Neural crest cell (in vitro differentiated cells): ENCODE measurements around the gene MARK2. TPM values are rescaled to one million over a fixed set of nuclear protein-coding genes. Genes with fewer than 3 reads are reported as not detected.
A peak's percentile ranks its signal among the peaks of the same experiment; 100 is the strongest.

Source experiments
- DNase-seq: peaks from one replicate; pipeline ENCODE4 v3.0.0; 2021; ENCODE audit warnings: low read depth, mixed read lengths, low spot score
- H3K27ac Mint-ChIP-seq: one replicate; pipeline ENCODE4 v1.8.0; 2021; ENCODE audit warnings: mild to moderate bottlenecking, mixed read lengths; ENCODE audit not compliant: unreplicated experiment
- H3K27me3 Mint-ChIP-seq: 2 replicates; pipeline ENCODE4 v1.8.0; 2021; ENCODE audit warnings: low read depth, mild to moderate bottlenecking, mixed read lengths
- H3K36me3 Mint-ChIP-seq: 2 replicates; pipeline ENCODE4 v1.8.0; 2021; ENCODE audit warnings: low read depth, mild to moderate bottlenecking, mixed read lengths
- H3K4me1 Mint-ChIP-seq: 2 replicates; pipeline ENCODE4 v1.8.0; 2021; ENCODE audit warnings: mixed read lengths
- H3K4me3 Mint-ChIP-seq: one replicate; pipeline ENCODE4 v1.8.0; 2021; ENCODE audit warnings: mild to moderate bottlenecking, mixed read lengths
- H3K9me3 Mint-ChIP-seq: 2 replicates; pipeline ENCODE4 v1.8.0; 2021; ENCODE audit warnings: mixed read lengths
- total RNA-seq: library from RNA; stranded (reverse); gene quantifications from 2 replicates; pipeline ENCODE4 v1.2.1, GENCODE V29; 2021
- TF ChIP-seq, protein P1 (sequence below): fragments of 200-600 bp; sonication (generic); conservative IDR thresholded peaks from 2 replicates; pipeline ENCODE4 v1.5.0; 2021; ENCODE audit warnings: antibody characterized with exemption, mild to moderate bottlenecking

MARK2 gene
- total RNA-seq, 1 donor from 2014 or later, result 42.4 TPM

DNA sequence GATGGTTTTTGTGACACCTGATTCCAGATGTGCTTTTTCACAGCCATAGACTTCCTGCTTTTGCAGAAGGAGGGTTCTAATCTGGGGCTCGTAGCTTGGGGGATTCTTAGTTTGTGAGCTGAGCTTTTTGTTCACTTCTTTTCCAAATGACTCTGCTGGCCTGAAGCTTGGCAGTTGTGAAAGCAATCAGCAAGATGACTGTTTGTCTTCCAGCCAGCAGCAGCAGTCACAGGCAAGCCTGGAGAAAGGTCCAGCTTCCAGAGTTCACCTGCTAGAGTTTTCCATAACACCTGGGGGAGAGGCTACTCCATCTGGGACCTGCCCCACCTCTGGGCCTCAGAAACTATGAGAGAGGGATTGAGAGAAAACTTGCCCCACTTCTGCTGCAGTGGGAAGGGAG is 4.1 kb downstream of the MARK2 start:
- H3K4me3 Mint-ChIP-seq, result peak overlapping the region; percentile 62
- H3K9me3 Mint-ChIP-seq, result no peaks in the 10 kb centered on the region
- peaks cover 50% of the 10 kb centered on the region for H3K4me1 Mint-ChIP-seq
- TF ChIP-seq, protein P1, sequence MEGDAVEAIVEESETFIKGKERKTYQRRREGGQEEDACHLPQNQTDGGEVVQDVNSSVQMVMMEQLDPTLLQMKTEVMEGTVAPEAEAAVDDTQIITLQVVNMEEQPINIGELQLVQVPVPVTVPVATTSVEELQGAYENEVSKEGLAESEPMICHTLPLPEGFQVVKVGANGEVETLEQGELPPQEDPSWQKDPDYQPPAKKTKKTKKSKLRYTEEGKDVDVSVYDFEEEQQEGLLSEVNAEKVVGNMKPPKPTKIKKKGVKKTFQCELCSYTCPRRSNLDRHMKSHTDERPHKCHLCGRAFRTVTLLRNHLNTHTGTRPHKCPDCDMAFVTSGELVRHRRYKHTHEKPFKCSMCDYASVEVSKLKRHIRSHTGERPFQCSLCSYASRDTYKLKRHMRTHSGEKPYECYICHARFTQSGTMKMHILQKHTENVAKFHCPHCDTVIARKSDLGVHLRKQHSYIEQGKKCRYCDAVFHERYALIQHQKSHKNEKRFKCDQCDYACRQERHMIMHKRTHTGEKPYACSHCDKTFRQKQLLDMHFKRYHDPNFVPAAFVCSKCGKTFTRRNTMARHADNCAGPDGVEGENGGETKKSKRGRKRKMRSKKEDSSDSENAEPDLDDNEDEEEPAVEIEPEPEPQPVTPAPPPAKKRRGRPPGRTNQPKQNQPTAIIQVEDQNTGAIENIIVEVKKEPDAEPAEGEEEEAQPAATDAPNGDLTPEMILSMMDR, result no peak
- no peak overlapping the region for H3K27ac Mint-ChIP-seq
- no peaks in the 10 kb centered on the region for H3K27me3 Mint-ChIP-seq
- no peaks in the 10 kb centered on the region for H3K36me3 Mint-ChIP-seq
- DNase-seq, result no peak

DNA sequence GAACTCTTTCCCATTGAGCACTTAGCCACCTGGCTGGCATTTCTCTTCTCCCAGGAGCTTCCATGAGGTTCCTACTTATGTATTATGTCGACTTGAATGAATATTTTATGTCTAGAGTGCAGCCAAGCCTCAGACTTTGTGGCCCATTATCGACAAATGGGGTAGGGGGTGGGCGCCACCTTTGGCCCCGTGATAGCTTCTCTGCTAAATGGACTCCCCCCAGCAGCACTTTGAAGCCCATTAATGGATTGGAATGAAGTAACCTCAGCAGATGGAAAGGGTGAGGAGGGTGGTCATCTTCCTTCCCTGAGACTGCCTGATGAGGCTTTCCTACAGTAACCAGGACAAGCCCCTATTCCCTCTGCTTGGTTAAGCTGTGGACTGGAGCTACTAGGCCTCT is 5.9 kb downstream of the MARK2 start:
- TF ChIP-seq, protein P1, result no peak
- no peak for DNase-seq
- peaks cover 53% of the 10 kb centered on the region for H3K4me1 Mint-ChIP-seq
- H3K4me3 Mint-ChIP-seq, result peak overlapping the region; percentile 22
- no peaks in the 10 kb centered on the region for H3K36me3 Mint-ChIP-seq
- H3K27ac Mint-ChIP-seq, result no peak overlapping the region
- H3K9me3 Mint-ChIP-seq, result no peaks in the 10 kb centered on the region
- H3K27me3 Mint-ChIP-seq, result no peaks in the 10 kb centered on the region

DNA sequence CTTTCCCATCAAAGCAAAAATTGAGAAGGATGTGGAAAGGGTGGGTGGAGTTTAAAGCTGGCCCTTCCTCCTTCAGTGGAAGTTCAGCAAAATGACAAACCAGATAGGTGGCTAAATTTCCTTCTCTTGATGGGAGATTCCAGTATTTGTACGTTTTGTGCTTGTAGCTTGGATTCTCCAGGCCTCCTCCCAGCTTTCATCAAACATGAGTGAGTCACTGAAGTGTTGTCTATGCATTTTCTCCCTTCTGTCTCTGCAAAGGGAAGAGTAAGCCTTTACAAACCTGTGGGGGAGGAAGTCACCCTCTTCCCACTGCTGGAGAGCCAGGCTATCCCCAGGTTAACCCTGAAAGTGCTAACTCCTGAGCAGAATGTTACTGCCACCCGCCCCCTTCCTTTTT is 6.4 kb downstream of the MARK2 start:
- Mint-ChIP-seq H3K4me1 (peaks cover 50% of the 10 kb centered on the region), H3K9me3 (no peaks in the 10 kb centered on the region), H3K27me3 (no peaks in the 10 kb centered on the region), H3K36me3 (no peaks in the 10 kb centered on the region), H3K4me3 (no peak overlapping the region), H3K27ac (no peak overlapping the region)
- TF ChIP-seq, protein P1, result no peak
- DNase-seq, result no peak

- Mint-ChIP-seq H3K27me3 (no peaks in the 10 kb centered on the region), H3K4me3 (no peak overlapping the region), H3K4me1 (peaks cover 50% of the 10 kb centered on the region), H3K27ac (no peak overlapping the region), H3K36me3 (no peaks in the 10 kb centered on the region), H3K9me3 (no peaks in the 10 kb centered on the region)
- DNase-seq, result no peak
- TF ChIP-seq, protein P1, result no peak
Measured at GRCh38 chr11:63845911-63846310, 7.0 kb downstream of the MARK2 start.

- Mint-ChIP-seq H3K4me1 (peaks cover 48% of the 10 kb centered on the region), H3K4me3 (no peak overlapping the region), H3K27ac (no peak overlapping the region), H3K9me3 (no peaks in the 10 kb centered on the region), H3K36me3 (no peaks in the 10 kb centered on the region), H3K27me3 (no peaks in the 10 kb centered on the region)
- TF ChIP-seq, protein P1, result no peak
- DNase-seq, result no peak
Measured at GRCh38 chr11:63846897-63847296, 8.0 kb downstream of the MARK2 start.

GRCh38 chr11:63847363-63847762 is 8.5 kb downstream of the MARK2 start:
- Mint-ChIP-seq H3K4me1 (peaks cover 46% of the 10 kb centered on the region), H3K27ac (no peak overlapping the region), H3K4me3 (no peak overlapping the region)

More at GRCh38 chr11:63847363-63847762, 8.5 kb downstream of the MARK2 start:
- TF ChIP-seq, protein P1, result no peak
- no peaks in the 10 kb centered on the region for H3K27me3 Mint-ChIP-seq
- no peaks in the 10 kb centered on the region for H3K9me3 Mint-ChIP-seq
- DNase-seq, result no peak
- H3K36me3 Mint-ChIP-seq, result no peaks in the 10 kb centered on the region
